ENCODE measurements around the gene DOC2A.

DOC2A gene

DNA sequence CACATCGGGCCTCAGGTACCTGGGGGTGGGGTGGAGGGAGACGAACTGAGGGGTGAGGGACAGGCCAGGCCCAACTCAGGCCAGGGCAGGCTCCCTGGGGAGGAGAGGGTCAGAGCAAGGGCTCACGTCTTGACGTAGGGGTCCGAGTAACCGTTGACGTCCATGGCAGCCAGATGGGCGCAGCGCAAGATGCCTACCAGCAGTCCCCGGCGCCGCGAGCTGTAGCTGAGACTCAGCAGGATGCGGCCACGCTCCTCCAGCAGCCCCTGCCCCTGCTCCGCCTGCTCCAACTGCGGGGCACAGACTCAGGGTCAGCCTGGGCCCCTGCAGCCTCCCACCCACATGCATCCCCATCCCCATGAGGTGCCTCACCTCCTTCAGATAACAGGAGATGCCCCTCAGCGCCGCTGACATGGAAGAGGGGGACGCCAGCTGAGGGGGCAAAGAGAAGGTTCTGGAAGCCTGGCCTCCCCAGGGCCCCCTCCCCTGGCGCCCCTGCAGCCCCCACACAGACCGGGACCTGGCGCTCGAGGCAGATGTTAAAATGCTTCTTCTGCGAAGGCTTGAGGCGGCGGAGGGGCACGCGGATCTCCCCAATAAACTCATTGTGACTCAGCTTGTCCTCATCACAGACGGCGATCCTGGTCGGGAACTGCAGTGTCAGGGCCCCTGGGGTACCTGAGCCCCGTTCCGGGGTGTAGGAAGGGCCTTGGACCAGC, 4.0 kb downstream of the DOC2A start:
- in situ Hi-C loops (cut with MboI; ENCODE audit: low sequenced_read_pairs) = no loop called here

DNA sequence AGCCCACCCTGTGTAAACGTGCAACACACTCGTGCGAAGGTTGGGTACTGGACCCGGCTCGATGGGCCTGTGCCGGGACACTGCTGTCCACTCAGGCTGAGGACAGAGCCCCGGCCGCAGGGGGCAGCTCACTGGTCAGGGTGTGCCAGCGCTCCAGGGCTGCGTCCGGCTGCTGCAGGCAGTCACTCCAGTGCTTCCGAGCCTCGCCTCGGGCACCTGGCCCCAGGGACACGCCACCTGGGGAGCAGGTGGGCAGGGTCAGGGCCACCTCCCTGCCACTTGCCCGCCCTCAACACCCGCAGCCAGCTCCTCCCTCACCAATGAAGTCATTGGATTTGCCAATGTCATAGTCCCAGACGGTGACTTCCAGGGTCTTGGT, 4.7 kb downstream of the DOC2A start:
- in situ Hi-C loops (cut with MboI; ENCODE audit: low sequenced_read_pairs) = no loop called here

GRCh38 chr16:30005341-30006094, 5.3 kb downstream of the DOC2A start:
- in situ Hi-C loops (cut with MboI; ENCODE audit: low sequenced_read_pairs) = no loop called here

GRCh38 chr16:30004811-30005242, 6.0 kb downstream of the DOC2A start:
- in situ Hi-C loops (cut with MboI; ENCODE audit: low sequenced_read_pairs) = no loop called here

- in situ Hi-C loops (cut with MboI; ENCODE audit: low sequenced_read_pairs) = no loop called here
These were observed 6.4 kb downstream of the DOC2A start for GRCh38 chr16:30004424-30004776.

- in situ Hi-C loops (cut with MboI; ENCODE audit: low sequenced_read_pairs) = no loop called here
These were observed 7.0 kb downstream of the DOC2A start for GRCh38 chr16:30003670-30004423.

DNA sequence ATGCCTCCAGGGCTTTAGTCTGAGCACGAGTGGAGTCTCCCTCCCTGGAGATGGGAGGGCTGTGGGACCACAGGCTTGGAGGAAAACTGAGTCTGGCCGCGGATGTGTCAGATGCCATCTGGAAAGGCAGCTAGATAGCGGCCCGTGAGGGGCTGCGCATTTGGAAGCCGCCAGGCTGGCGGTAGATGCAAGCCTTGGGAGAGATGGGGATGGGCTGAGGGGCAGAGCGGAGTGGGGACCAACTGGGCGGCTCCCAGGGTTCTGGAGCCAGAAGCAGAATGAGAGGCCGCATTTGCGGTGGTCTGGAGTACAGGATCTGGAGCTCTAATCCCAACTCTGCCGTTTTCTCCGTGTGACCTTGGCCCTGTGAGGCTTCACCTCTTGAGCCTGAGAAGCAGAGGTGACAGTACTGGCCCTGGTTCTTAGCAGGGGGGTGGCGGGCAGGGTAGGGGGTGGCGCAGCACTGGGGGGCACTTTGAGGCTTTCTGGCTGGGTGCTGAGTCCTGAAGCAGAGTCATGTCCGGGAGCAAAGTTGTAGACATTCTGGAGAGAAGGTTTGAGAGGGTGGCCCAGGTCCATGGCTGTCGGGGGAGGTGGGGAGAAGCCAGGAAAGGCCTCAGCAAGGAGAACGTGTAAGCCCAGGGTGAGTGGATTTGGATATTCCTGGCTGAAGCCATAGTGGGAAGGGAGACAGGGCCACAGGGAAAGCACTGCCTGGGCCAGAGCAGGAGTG, 8.0 kb downstream of the DOC2A start:
- in situ Hi-C loops (cut with MboI; ENCODE audit: low sequenced_read_pairs) = no loop called here

DNA sequence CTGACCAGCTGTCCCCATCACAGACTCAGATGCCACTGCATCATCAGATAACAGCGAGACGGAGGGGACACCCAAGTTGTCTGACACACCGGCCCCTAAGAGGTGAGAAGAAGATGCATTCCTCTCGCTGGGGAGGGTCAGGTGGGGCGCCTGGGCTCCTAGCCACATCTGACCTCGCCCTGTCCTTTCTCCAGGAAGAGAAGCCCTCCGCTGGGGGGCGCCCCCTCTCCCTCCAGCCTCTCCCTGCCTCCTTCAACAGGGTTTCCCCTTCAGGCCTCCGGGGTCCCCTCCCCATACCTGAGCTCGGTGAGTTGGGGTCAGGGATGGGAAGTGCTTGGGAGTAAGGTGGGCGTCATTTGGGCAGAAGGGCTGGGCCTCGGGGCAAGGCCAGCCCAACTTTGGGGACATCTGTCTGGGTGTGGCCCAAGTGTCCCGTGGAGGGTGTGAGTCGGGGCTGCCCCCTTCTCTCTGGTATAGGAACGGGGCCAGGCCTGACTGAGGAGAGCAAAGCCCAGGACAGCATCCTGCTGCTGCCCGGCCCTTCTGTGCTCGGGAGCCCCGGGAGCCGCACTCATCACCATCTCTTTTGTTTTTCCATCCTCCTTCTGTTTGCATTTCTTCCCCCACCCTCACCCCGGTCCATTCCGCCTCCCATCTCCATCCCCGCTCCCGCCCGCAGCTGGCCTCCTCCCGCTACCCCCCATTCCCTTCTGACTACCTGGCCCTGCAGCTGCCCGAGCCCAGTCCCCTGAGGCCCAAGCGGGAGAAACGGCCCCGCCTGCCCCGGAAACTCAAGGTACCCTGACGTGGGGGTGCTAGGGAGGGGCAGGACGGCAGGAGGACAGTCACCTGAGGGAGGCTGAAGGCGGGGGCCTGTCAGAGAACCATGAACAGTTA, 9.8 kb downstream of the DOC2A start:
- in situ Hi-C loops (cut with MboI; ENCODE audit: low sequenced_read_pairs) = no loop called here

DNA sequence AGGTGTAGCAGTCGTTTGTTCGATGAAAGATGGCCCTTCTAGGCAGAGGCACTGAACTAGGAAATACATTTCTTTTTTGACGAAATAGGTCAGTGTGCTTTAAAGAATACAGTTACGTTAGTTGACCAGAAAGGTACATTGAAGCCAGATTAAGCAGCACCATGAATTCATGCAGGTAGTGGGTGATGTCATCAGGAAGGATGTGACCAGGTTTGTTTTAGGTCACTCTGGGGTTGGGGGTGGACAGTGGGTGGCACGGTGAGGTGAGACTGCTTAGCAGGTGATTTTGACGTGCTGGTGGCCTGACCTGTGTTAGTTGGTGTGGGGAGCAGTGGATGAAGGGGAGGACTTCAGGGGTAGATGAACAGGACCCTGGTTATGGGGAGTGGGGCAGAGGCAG, 11.2 kb downstream of the DOC2A start:
- in situ Hi-C loops (cut with MboI; ENCODE audit: low sequenced_read_pairs) = no loop called here

DNA sequence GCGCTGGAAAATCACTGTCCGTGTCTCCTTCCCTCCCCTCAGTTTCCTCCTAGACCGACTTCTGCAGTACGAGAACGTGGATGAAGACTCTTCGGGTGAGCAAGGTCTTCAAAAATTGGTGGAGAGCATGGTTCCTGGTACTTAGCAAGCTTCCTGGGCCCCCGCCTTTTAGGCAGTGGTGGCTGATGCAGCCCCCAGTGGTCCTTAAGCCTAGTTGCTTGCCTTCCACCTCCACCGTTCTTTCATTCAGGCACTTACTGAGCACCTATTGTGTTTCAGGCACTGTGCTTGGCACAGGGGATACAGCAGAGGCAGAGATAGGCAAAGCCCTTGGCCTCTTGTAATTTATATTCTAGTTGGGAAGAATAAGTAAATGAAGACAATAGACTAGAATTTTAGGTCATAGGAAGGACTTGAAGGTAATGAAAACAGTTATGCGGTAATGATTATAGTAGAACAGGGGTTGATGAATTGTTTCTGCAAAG, 14.0 kb downstream of the DOC2A start:
- in situ Hi-C loops (cut with MboI; ENCODE audit: low sequenced_read_pairs) = no loop called here

- in situ Hi-C loops (cut with MboI; ENCODE audit: low sequenced_read_pairs) = no loop called here
These were observed 14.7 kb downstream of the DOC2A start, which contains the start of gene INO80E for GRCh38 chr16:29995911-29996765. Gene INO80E (plus strand): TSS chr16:29996241. CDS start chr16:29996311, 70 bp downstream.

GRCh38 chr16:29995324-29995910, 15.4 kb downstream of the DOC2A start, which contains the start of gene HIRIP3:
Gene HIRIP3 (minus strand): TSS chr16:29995617. CDS start chr16:29995605, 12 bp downstream.
- in situ Hi-C loops (cut with MboI; ENCODE audit: low sequenced_read_pairs) = no loop called here

DNA sequence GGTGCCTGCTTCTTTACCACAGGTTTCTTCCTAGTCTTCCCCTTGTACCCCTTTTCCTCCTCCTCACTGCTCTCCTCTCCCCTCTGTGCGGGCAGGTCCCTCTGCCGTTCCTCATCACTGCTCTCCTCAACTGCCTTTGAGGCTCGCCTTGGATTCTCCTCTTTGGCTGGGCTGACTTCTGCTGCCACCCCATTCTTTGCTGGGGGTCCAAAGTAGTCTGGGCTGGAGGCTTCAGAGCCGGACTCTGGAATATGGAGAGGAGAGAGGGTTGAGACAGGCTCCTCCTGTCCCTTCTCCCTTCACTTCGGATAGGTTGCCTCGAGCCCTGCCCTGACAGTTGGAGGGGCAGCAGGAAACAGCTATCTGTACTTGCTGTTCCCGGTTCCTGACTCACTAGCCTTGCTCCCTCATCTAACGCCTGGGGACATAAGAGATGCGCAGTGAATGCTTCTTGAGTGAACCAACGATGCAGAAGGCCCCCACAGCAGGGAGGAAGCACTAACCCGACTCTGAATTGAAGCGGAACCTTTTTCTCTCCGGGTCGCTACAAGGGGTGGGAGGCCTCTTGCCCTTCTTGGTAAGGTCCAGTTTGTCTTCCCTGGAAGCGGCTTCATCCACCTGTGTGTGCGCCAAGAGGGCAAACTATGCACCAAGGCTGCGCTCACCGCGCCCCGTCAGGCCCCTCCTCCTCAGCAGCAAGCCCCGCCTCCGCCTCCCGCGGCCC, 16.1 kb downstream of the DOC2A start:
- in situ Hi-C loops (cut with MboI; ENCODE audit: low sequenced_read_pairs) = no loop called here

DNA sequence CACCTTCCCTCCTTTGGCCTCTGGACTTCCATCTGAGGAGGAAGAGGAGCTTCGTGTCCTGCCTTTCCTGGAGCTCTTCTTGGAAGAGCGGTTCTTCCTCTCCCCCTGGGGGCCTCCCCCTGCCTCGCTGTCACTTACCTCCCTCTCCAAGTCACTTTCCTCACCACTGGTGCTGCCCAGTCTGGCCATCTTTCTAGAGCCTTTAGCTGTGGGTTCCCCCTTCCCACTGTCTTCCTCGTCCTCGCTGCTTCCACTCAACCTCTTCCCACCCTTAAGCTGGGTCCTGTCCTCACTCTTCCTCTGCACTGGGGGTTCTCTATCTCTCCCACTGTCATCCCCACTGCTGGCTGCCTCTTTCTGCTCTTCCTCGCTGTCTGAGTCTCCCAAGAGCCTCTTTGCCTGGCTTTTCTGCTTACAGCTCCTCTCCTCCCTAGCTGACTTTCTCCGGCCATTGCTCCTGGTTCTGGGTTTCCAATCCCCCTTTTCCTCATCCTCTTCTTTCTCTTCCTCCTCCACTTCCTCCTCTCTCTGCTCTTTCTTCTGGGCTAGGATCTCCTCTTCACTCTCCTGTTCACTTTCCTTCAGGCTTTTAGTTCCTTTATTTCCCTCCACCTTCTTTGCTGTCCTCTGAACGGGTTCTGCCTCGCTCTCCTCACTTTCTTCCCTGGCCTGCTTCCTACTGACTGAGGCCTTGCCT, 16.8 kb downstream of the DOC2A start:
- in situ Hi-C loops (cut with MboI; ENCODE audit: low sequenced_read_pairs) = no loop called here

DNA sequence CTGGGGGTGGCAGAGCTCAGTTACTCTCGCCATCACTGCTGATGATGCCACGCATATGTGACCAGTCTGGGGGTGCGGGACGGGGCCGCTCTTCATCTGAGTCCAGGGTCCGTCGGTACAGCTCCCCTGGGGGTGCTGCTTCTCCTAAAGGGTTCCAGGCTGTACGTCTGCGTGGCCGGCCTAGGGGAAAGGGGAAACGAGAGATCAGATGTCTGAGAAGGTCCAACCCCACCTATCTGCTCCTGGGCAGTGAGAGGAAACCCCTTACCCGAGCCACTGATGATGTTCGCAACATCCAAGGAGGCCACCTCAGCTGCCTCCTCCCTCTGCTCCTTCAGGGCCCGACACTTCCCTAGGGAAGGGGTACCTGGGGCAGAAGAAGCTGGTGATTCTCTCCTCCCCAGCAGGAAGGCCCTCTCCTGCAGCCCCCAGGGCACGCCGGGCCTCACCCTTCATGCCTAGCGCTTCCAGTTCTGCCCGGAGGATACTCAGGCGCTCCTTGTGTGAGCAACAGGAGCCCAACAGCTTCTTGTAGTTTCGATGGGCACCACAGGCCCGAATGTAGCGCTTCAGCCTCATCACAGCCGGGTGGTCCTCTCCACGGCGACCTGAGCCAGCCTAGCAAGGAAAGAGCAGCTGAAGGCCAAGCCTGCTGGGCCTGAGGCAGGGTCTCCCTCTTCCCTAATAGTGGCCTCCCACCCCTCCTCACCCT, 17.5 kb downstream of the DOC2A start:
- in situ Hi-C loops (cut with MboI; ENCODE audit: low sequenced_read_pairs) = no loop called here

DNA sequence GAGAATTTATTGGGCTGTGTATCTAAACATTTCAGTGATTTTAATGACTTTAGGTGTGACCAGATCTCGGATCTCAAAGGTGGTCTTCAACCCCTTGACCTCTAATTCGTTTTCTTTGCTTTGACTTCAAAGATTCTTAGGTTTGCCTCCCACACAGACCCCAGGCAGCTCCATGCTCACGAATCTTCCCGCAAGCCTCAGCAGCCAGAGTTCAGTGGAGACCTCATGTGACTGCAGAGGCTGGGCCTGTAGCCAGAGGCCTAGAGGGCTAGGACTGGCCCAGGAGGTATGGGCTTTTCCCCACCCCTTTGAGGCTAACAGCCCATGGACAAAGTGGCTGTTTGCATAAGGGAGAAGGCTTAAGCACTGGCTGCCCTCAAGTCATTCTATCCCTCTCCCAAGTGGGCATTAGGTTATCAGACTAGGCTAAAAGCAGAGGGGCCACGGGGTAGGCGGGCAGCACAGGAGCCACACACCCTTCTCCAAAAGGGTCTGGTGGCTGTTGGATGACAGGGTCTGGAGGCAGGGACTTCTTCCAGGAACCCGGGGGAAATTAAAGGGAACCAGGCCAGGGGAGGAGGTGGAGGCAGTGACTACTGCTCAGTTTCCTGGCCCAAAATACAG, 18.4 kb downstream of the DOC2A start:
- in situ Hi-C loops (cut with MboI; ENCODE audit: low sequenced_read_pairs) = no loop called here
